Peyer's patch (tissue), 4 donors: ENCODE measurements around the gene MAP3K8.

ENCODE experiments used
- CTCF ChIP-seq, 6 experiments: fragments of 450-650 bp in 4 of 6; fragments of 200-600 bp in 2 of 6; sonication (generic) in 1 of 6; IDR thresholded peaks; one replicate each; pipeline ENCODE4 v1.5.1; 2017 to 2019; ENCODE audit warnings: antibody characterized with exemption in 6 of 6, mild to moderate bottlenecking in 3 of 6, moderate library complexity in 1 of 6
- POLR2A ChIP-seq, 2 donors: fragments of 450-650 bp; IDR thresholded peaks; one replicate each; pipeline ENCODE4 v1.5.1; 2017; ENCODE audit warnings: antibody characterized with exemption in 2 of 2, mild to moderate bottlenecking in 2 of 2, moderate library complexity in 2 of 2

GRCh38 chr10:30510184-30510931, 76.4 kb downstream of the MAP3K8 start:
- TF ChIP-seq CTCF (IDR thresholded peaks at IDR 0.05) (no peak), POLR2A (IDR thresholded peaks at IDR 0.05) (no peak)
